Ectodermal cell (in vitro differentiated cells): Measurements from ENCODE around the gene SERP2.
A peak's percentile ranks its signal among the peaks of the same experiment; 100 is the strongest.

ENCODE experiments used
- H3K27ac ChIP-seq: 2 replicates; pipeline ENCODE4 v1.7.0; 2013; ENCODE audit warnings: mild to moderate bottlenecking, low read depth, low read length; ENCODE audit not compliant: insufficient read depth, poor library complexity, severe bottlenecking
- H3K27me3 ChIP-seq: 2 replicates; pipeline ENCODE4 v1.7.0; 2013; ENCODE audit warnings: mild to moderate bottlenecking, low read length; ENCODE audit not compliant: insufficient read depth, control insufficient read depth, poor library complexity, severe bottlenecking
- H3K36me3 ChIP-seq: one replicate; pipeline ENCODE4 v1.7.0; 2013; ENCODE audit warnings: low read length; ENCODE audit not compliant: control insufficient read depth, insufficient read depth
- H3K4me1 ChIP-seq: one replicate; pipeline ENCODE4 v1.7.0; 2013; ENCODE audit warnings: low read length; ENCODE audit not compliant: control insufficient read depth, insufficient read depth
- H3K4me3 ChIP-seq: 2 replicates; pipeline ENCODE4 v1.7.0; 2013; ENCODE audit warnings: low read depth, low read length, control low read depth; ENCODE audit not compliant: insufficient read depth
- H3K9me3 ChIP-seq: 2 replicates; pipeline ENCODE4 v1.7.0; 2013; ENCODE audit warnings: mild to moderate bottlenecking, low read length, moderate library complexity; ENCODE audit not compliant: control insufficient read depth
- whole genome bisulfite sequencing, 2 experiments: methylation state at CpG; one replicate each; pipeline ENCODE4 v1.1.7; 2013; ENCODE audit warnings: missing lambda C conversion rate in 2 of 2; 5-methylcytosine and 5-hydroxymethylcytosine counted together

The SERP2 gene

GRCh38 chr13:44426461-44426860 lies 52.8 kb downstream of the SERP2 start:
- no peaks in the 10 kb centered on the region for H3K27me3 ChIP-seq
- no peak overlapping the region for H3K27ac ChIP-seq
- H3K4me1 ChIP-seq, result peaks cover 10% of the 10 kb centered on the region
- 90 to 92% methylated on average over 3 of the region's 3 CpGs for WGBS, 2 experiments
- H3K4me3 ChIP-seq, result no peak overlapping the region
- no peaks in the 10 kb centered on the region for H3K9me3 ChIP-seq
- H3K36me3 ChIP-seq, result no peaks in the 10 kb centered on the region

GRCh38 chr13:44429311-44429710 lies 55.7 kb downstream of the SERP2 start:
- H3K27me3 ChIP-seq, result no peaks in the 10 kb centered on the region
- WGBS, 2 experiments, result no CpG with 5 or more reads among the region's 2 CpGs
- no peaks in the 10 kb centered on the region for H3K9me3 ChIP-seq
- peaks cover 17% of the 10 kb centered on the region for H3K4me1 ChIP-seq
- H3K36me3 ChIP-seq, result peaks cover 9% of the 10 kb centered on the region
- H3K27ac ChIP-seq, result no peak overlapping the region
- no peak overlapping the region for H3K4me3 ChIP-seq

- H3K36me3 ChIP-seq, result peaks cover 13% of the 10 kb centered on the region
- no peak overlapping the region for H3K4me3 ChIP-seq
- 86 to 92% methylated on average over 4 of the region's 4 CpGs for WGBS, 2 experiments
Observed at GRCh38 chr13:44431150-44431549, 57.5 kb downstream of the SERP2 start.

GRCh38 chr13:44432650-44433049 lies 59.0 kb downstream of the SERP2 start:
- Histone ChIP-seq H3K27me3 (no peaks in the 10 kb centered on the region), H3K9me3 (no peaks in the 10 kb centered on the region), H3K27ac (no peak overlapping the region), H3K4me1 (peaks cover 15% of the 10 kb centered on the region), H3K36me3 (peaks cover 13% of the 10 kb centered on the region), H3K4me3 (no peak overlapping the region)
- 82 to 84% methylated on average over 5 of the region's 5 CpGs for WGBS, 2 experiments

More at GRCh38 chr13:44431150-44431549, 57.5 kb downstream of the SERP2 start:
- Histone ChIP-seq H3K9me3 (no peaks in the 10 kb centered on the region), H3K27ac (no peak overlapping the region), H3K4me1 (peaks cover 15% of the 10 kb centered on the region), H3K27me3 (no peaks in the 10 kb centered on the region)

- H3K4me1 ChIP-seq, result peaks cover 15% of the 10 kb centered on the region
- H3K9me3 ChIP-seq, result no peaks in the 10 kb centered on the region
- WGBS, 2 experiments, result 89 to 92% methylated on average over 15 of the region's 15 CpGs
- no peak overlapping the region for H3K27ac ChIP-seq
- peaks cover 13% of the 10 kb centered on the region for H3K36me3 ChIP-seq
- H3K27me3 ChIP-seq, result no peaks in the 10 kb centered on the region
- H3K4me3 ChIP-seq, result peak overlapping the region; percentile 53
Observed at GRCh38 chr13:44433863-44434765, 60.5 kb downstream of the SERP2 start.

- peaks cover 15% of the 10 kb centered on the region for H3K4me1 ChIP-seq
- no peak overlapping the region for H3K27ac ChIP-seq
- no peaks in the 10 kb centered on the region for H3K27me3 ChIP-seq
- no peaks in the 10 kb centered on the region for H3K9me3 ChIP-seq
- 18 to 27% methylated on average over 4 of the region's 4 CpGs for WGBS, 2 experiments
- H3K4me3 ChIP-seq, result peak overlapping the region; percentile 53
- H3K36me3 ChIP-seq, result peaks cover 13% of the 10 kb centered on the region
Observed at GRCh38 chr13:44434766-44435141, 61.1 kb downstream of the SERP2 start.

GRCh38 chr13:44435142-44435918 lies 61.7 kb downstream of the SERP2 start:
- 0% methylated on average over 51 of the region's 51 CpGs for WGBS, 2 experiments
- Histone ChIP-seq H3K9me3 (no peaks in the 10 kb centered on the region), H3K4me1 (peaks cover 15% of the 10 kb centered on the region), H3K36me3 (peaks cover 13% of the 10 kb centered on the region), H3K27ac (peak overlapping the region; percentile 99), H3K27me3 (no peaks in the 10 kb centered on the region), H3K4me3 (peak overlapping the region; percentile 53)

GRCh38 chr13:44435919-44436510 lies 62.4 kb downstream of the SERP2 start:
- WGBS, 2 experiments, result 1% methylated on average over 9 of the region's 9 CpGs
- no peaks in the 10 kb centered on the region for H3K27me3 ChIP-seq

GRCh38 chr13:44436589-44437337 lies 63.1 kb downstream of the SERP2 start:
- no peaks in the 10 kb centered on the region for H3K9me3 ChIP-seq
- peak overlapping the region; percentile 99 for H3K27ac ChIP-seq
- peaks cover 15% of the 10 kb centered on the region for H3K4me1 ChIP-seq
- peak overlapping the region; percentile 53 for H3K4me3 ChIP-seq
- H3K36me3 ChIP-seq, result peaks cover 13% of the 10 kb centered on the region
- WGBS, 2 experiments, result 0% methylated on average over 33 to 36 of the region's 38 CpGs
- no peaks in the 10 kb centered on the region for H3K27me3 ChIP-seq

More at GRCh38 chr13:44435919-44436510, 62.4 kb downstream of the SERP2 start:
- Histone ChIP-seq H3K9me3 (no peaks in the 10 kb centered on the region), H3K27ac (peak overlapping the region; percentile 99), H3K4me3 (peak overlapping the region; percentile 53), H3K36me3 (peaks cover 13% of the 10 kb centered on the region), H3K4me1 (peaks cover 15% of the 10 kb centered on the region)
